Fibroblast of lung (primary cell): ENCODE results near the gene F3. TPM values are rescaled to one million over a fixed set of nuclear protein-coding genes. Genes with fewer than 3 reads are reported as not detected.

Experiments
- DNase-seq, 2 donors: peaks; one replicate each; pipeline versions ENCODE4 v3.0.0 to v3.0.0-alpha.2; 2010; ENCODE audit warnings: low read depth in 2 of 2
- H2AFZ ChIP-seq: 2 replicates; pipeline ENCODE4 v1.5.1; 2012; ENCODE audit warnings: low read length, control low read depth, inconsistent platforms
- H3K27ac ChIP-seq: 2 replicates; pipeline ENCODE4 v1.5.1; 2011; ENCODE audit warnings: low read length, control low read depth; ENCODE audit not compliant: insufficient read depth
- H3K27me3 ChIP-seq: 2 replicates; pipeline ENCODE4 v1.5.1; 2011; ENCODE audit warnings: mild to moderate bottlenecking, low read length; ENCODE audit not compliant: control insufficient read depth, insufficient read depth
- H3K36me3 ChIP-seq: 2 replicates; pipeline ENCODE4 v1.5.1; 2011; ENCODE audit warnings: low read length; ENCODE audit not compliant: control insufficient read depth, insufficient read depth
- H3K4me1 ChIP-seq: 2 replicates; pipeline ENCODE4 v1.5.1; 2011; ENCODE audit warnings: low read length; ENCODE audit not compliant: control insufficient read depth, insufficient read depth; ENCODE audit errors: extremely low read depth
- H3K4me2 ChIP-seq: 2 replicates; pipeline ENCODE4 v1.5.1; 2011; ENCODE audit warnings: low read length, control low read depth; ENCODE audit not compliant: insufficient read depth; ENCODE audit errors: extremely low read depth
- H3K4me3 ChIP-seq, 4 experiments: fragments of 200-600 bp in 1 of 4; sonication (generic) in 1 of 4; replicated peaks in 1 of 4; 2 replicates each; pipeline ENCODE4 v1.5.1; 2011 to 2016; ENCODE audit warnings: low read length in 4 of 4, low read depth in 3 of 4, mild to moderate bottlenecking in 3 of 4, control low read depth in 2 of 4, inconsistent platforms in 1 of 4, mixed read lengths in 1 of 4; ENCODE audit not compliant: insufficient read depth in 1 of 4; ENCODE audit errors: control extremely low read depth in 1 of 4
- H3K79me2 ChIP-seq: 2 replicates; pipeline ENCODE4 v1.5.1; 2012; ENCODE audit warnings: mild to moderate bottlenecking, low read length, inconsistent platforms; ENCODE audit not compliant: control insufficient read depth, insufficient read depth
- H3K9ac ChIP-seq: 2 replicates; pipeline ENCODE4 v1.5.1; 2011; ENCODE audit warnings: mild to moderate bottlenecking, low read length, control low read depth; ENCODE audit not compliant: insufficient read depth
- H3K9me3 ChIP-seq: 2 replicates; pipeline ENCODE4 v1.5.1; 2012; ENCODE audit warnings: low read depth, low read length; ENCODE audit not compliant: control insufficient read depth, insufficient read depth
- H4K20me1 ChIP-seq: 2 replicates; pipeline ENCODE4 v1.5.1; 2011; ENCODE audit warnings: low read length; ENCODE audit not compliant: control insufficient read depth, insufficient read depth; ENCODE audit errors: extremely low read depth
- CTCF ChIP-seq, 2 donors: IDR thresholded peaks in 1 of 2; conservative IDR thresholded peaks in 1 of 2; 1 replicate in 1 of 2; 2 replicates in 1 of 2; pipeline ENCODE4 v1.5.1; 2011 to 2012; ENCODE audit warnings: low read length in 2 of 2, control low read depth in 1 of 2, inconsistent platforms in 1 of 2, low read depth in 1 of 2, mild to moderate bottlenecking in 1 of 2
- EZH2 ChIP-seq: IDR thresholded peaks from 2 replicates; pipeline ENCODE4 v1.5.1; 2012; ENCODE audit warnings: low read length, control low read depth, mild to moderate bottlenecking; ENCODE audit errors: missing control alignments
- polyA plus RNA-seq, 2 donors: library from polyadenylated mRNA; depleted of rRNA in 1 of 2; stranded (reverse) in 1 of 2; unstranded in 1 of 2; fragments of >200 nt; gene quantifications; 2 replicates each; pipeline ENCODE4 v1.2.1, GENCODE V29; 2011 to 2012; ENCODE audit warnings: missing spikeins in 1 of 2
- total RNA-seq: library from RNA; depleted of rRNA; stranded (reverse); fragments of >200 nt; gene quantifications from 2 replicates; pipeline ENCODE4 v1.2.1, GENCODE V29; 2014

The F3 gene
- total and polyA plus RNA-seq, 2 donors (not counting 1 experiment from before 2014, with no cell fraction given), result 234 to 400 TPM

- H3K27ac ChIP-seq, result peak overlapping the region; percentile 96
- no peak overlapping the region for H2AFZ ChIP-seq
- peak; percentile 65 to 85 for DNase-seq
- H3K4me2 ChIP-seq, result peak overlapping the region; percentile 48
- no peaks in the 10 kb centered on the region for H3K9me3 ChIP-seq
- H3K9ac ChIP-seq, result no peak overlapping the region
- H3K79me2 ChIP-seq, result peaks cover 29% of the 10 kb centered on the region
- H3K4me3 ChIP-seq, result peak overlapping the region in 2 of 4 experiments; percentile 4 to 27
- H3K36me3 ChIP-seq, result peaks cover 3% of the 10 kb centered on the region
- TF ChIP-seq CTCF (conservative IDR thresholded peaks at IDR 0.05 in 1 of 2, IDR thresholded peaks at IDR 0.05 in 1 of 2; ENCODE audit: low read depth in 1 of 2, low read length in 2 of 2) (no peak), EZH2 (no peak)
- H3K4me1 ChIP-seq, result peaks cover 16% of the 10 kb centered on the region
- H3K27me3 ChIP-seq, result no peaks in the 10 kb centered on the region
- H4K20me1 ChIP-seq, result no peaks in the 10 kb centered on the region
Observed at GRCh38 chr1:94543893-94544635, 2.5 kb upstream of the F3 start.

- TF ChIP-seq CTCF (conservative IDR thresholded peaks at IDR 0.05 in 1 of 2, IDR thresholded peaks at IDR 0.05 in 1 of 2; ENCODE audit: low read depth in 1 of 2, low read length in 2 of 2), result no peak
- TF ChIP-seq EZH2, result no peak
- Histone ChIP-seq H3K4me3 (peak overlapping the region; percentile 69 to 84 (median 77)), H3K79me2 (peaks cover 40% of the 10 kb centered on the region), H2AFZ (no peak overlapping the region), H3K9me3 (no peaks in the 10 kb centered on the region), H3K9ac (peak overlapping the region; percentile 90), H3K4me2 (peak overlapping the region; percentile 97), H4K20me1 (no peaks in the 10 kb centered on the region), H3K36me3 (peaks cover 7% of the 10 kb centered on the region), H3K27me3 (no peaks in the 10 kb centered on the region), H3K4me1 (peaks cover 16% of the 10 kb centered on the region), H3K27ac (peak overlapping the region; percentile 96)
- peak; percentile 61 to 69 for DNase-seq
Observed at GRCh38 chr1:94543001-94543400, 1.4 kb upstream of the F3 start.

GRCh38 chr1:94542088-94542870 lies 720 bp upstream of the F3 start:
- peak; percentile 58 to 64 for DNase-seq
- H4K20me1 ChIP-seq, result no peaks in the 10 kb centered on the region
- no peaks in the 10 kb centered on the region for H3K9me3 ChIP-seq
- peaks cover 47% of the 10 kb centered on the region for H3K79me2 ChIP-seq
- H2AFZ ChIP-seq, result no peak overlapping the region
- peak overlapping the region; percentile 90 for H3K9ac ChIP-seq
- no peaks in the 10 kb centered on the region for H3K27me3 ChIP-seq
- peaks cover 8% of the 10 kb centered on the region for H3K36me3 ChIP-seq
- TF ChIP-seq EZH2 (no peak), CTCF (conservative IDR thresholded peaks at IDR 0.05 in 1 of 2, IDR thresholded peaks at IDR 0.05 in 1 of 2; ENCODE audit: low read depth in 1 of 2, low read length in 2 of 2) (no peak)
- peak overlapping the region; percentile 97 for H3K4me2 ChIP-seq
- peak overlapping the region; percentile 96 for H3K27ac ChIP-seq
- peak overlapping the region; percentile 69 to 84 (median 77) for H3K4me3 ChIP-seq
- peaks cover 18% of the 10 kb centered on the region for H3K4me1 ChIP-seq
